GM04503 (cell line): ENCODE measurements around the gene CDV3.

ENCODE experiments used
- DNase-seq: peaks from one replicate; pipeline ENCODE4 v3.0.0-alpha.2; 2012; ENCODE audit warnings: low read depth

The CDV3 gene

DNA sequence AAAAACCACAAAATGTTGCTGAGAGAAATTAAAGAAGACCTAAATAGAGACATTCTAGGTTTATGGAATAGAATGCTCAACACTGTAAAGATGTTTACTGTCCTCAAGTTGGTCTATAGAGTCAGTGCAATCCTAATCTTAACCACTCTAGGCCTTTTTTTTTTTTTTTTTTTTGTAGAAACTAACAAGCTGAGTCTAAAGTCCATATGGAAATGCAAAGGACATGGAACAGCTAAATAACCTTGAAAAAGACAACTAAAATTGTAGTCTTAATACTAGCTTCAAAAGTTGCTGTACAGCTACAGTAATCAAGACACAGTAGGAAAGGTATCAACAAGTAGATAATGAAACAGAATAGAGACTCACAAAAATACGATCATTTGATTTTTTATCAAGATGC lies 32.9 kb downstream of the CDV3 start:
- DNase-seq, result no peak

DNA sequence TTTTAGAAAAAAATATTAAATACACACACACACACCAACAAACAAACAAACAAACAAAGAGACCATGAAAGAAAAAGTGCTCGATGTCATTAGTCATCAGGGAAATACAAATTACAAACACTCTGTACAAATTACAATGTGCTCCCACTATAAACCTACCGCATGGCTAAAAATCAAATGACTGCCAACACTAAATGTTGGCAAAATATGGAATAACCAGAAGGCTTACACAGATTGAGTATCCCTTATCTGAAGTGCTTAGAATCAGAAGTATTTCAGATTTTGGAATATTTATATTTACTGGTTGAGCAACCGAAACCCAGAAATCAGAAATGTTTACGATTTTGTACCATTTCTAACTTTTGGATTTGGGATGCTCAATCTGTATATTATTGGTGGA lies 33.4 kb downstream of the CDV3 start:
- DNase-seq, result no peak

DNA sequence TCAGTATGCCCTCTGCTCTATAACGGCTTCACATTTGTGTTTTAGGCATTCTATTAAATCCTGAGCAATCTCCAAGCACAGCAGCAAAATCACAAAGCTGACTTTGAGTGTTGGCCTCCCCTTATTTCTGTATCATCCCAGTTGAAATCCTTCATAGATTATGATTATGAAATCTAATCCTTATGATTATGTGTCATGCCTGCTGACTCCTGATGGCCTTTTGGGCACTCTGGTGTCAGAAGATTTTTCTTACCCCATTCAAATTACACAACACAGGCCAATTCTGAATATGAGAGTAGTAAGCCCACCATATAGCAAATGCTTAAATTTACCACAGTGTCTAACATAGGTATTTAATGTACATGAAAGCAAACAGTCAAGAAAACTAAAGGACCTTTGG lies 34.3 kb downstream of the CDV3 start:
- DNase-seq, result no peak

DNA sequence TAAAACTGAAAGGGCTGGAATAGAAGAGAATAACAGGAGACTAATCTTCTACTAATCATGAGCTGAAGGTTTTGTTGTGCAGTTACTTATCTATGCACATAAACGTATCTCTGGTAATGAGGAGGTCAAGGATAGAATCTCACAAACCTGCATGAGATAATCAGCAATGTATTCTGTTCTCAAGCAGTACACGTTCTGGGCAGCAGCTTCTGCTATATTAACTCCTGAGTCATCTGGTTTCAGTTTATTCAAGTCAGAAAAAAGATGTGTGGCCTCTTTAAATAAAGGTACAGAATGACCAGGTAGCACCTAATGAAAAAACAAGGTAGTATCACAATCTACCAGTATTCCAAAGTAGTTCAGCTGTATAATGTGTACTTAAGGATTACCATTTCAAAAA lies 34.9 kb downstream of the CDV3 start:
- DNase-seq, result no peak

DNA sequence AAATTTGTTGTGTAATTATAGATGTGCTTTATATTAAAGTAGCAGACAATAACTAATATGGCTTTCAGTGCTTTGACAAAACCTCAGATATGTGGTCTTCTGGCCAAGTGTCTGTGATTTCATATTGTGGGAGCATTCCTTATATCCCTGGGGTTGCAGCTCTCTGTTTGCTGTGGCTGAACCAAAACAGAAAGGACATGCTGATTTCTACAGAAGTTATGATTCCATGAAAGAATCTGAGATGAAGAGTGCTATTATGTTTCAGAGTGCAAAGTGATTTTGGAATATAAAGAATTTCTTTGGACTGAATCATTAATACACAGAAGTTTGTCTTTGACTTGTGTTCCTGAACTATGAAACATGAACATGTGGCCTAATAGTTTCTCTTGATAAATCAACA lies 36.5 kb downstream of the CDV3 start:
- DNase-seq, result no peak

DNA sequence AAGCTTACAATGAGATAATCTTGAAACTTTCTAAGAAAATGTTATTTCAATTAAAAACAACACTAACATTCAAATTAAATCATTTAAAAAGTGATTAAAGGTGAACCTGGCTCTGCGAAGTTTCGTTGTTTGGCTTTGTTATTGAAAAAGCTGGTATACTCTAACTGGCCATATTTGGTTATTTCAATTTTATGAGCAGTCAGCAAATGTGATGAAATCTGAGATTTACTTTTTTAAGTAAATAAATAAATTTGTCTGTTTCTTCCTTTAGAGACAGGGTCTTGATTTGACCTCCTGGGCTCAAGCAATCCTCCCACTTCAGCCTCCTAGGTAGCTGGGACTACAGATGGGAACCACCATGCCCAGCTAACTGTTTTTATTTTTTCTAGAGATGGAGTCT lies 38.0 kb downstream of the CDV3 start:
- no peak for DNase-seq

DNA sequence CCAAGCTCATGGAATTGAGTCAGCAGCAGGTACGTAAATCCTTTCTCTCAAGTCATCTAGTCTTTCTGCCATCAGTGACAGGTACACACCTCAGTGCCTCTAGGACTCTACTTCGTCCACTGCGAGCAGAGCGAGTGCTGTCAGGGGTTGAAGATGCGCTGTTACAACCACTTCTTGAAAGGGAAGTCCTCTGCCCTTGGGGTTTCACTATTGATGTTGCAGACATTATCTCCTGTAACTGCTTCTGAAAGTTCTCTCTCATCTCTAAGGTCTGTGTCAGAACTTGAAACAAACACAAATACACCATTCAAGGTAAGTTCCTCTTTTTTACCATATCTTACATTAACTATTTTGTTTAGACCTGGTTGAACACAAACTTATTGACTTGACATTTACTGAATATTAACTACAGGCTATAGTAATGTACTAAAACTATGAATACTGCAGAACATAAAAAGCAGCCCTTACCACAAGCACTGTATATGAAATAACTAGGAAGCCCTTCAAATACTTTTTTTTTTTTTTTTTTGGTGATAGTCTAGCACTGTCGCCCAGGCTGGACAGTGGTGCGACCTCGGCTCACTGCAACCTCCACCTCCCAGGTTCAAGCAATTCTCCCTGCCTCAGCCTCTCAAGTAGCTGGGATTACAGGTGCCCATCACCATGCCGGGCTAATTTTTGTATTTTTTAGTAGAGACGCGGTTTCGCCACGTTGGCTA lies 46.7 kb downstream of the CDV3 start:
- no peak for DNase-seq

DNA sequence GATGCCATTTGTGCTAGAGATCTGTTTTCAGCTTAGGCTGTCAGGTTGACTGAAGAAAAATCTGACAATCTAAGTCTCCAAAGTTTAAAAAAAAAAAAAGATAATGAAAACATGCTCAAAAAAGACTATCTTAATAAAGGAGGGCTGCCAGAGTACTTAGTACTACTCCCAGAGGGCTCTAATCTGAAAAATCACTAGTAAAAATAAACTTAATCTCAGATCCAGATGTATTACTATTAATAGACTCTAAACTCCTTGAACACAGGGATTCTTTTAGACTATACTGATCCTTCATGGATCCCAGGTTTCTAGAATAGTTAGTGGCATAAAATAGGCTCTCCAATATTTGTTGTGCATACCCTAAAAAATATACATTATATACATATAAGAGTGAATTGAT lies 54.3 kb downstream of the CDV3 start:
- DNase-seq, result no peak

DNA sequence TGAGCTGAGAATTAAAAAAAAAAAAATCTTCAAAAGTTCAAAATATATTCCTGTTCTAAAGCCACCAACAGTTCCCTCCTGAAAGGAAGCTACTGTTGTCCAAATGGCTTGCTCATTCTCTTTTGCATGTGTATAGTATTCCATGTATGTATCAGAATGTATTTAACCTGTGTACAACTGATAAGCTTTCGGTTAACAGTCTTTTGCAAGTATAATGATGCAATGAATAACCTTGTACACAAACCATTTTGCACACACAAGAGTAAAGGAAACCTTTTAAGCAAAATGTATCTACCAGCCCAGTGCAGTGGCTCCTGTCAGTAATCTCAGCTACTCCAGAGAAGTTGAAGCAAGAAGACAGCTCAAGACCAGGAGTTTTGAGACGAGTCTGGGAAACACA lies 55.7 kb downstream of the CDV3 start:
- DNase-seq, result no peak

DNA sequence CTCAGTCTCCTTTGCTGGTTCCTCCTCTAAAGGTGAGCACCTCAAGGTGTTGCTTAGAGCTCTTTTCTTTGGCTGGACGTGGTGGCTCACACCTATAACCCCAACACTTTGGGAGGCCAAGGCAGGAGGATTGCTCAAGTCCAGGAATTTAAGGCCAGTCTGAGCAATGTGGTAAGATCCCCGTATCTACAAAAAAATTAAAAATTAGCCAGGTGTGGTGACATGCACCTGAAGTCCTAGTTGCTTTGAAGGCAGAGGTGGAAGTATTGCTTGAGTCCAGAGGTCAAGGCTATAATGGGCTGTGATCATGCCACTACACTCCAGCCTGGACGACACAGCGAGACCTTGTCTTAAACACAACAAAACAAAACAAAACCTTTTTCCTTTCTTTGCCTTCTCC lies 60.0 kb downstream of the CDV3 start:
- DNase-seq, result no peak
